Kidney (tissue), 14 donors: ENCODE data around the gene GADD45GIP1. TPM values are rescaled to one million over a fixed set of nuclear protein-coding genes. Genes with fewer than 3 reads are reported as not detected.

Experiments
- DNase-seq, 5 donors: peaks; one replicate each; pipeline ENCODE4 v3.0.0-alpha.2; 2013 to 2020
- FAIRE-seq: peaks from 2 replicates; lab custom pipeline; 2012; peaks lifted over from hg19 to GRCh38; lab: Jason Lieb, UNC
- H3K27ac ChIP-seq, 2 donors: one replicate each; pipeline ENCODE4 v1.7.0; 2013; ENCODE audit warnings: low read depth in 2 of 2, low read length in 2 of 2, inconsistent platforms in 1 of 2
- H3K27me3 ChIP-seq: one replicate; pipeline ENCODE4 v1.7.1; 2013; ENCODE audit warnings: low read length, inconsistent platforms; ENCODE audit not compliant: control insufficient read depth, insufficient read depth
- H3K36me3 ChIP-seq, 3 donors: one replicate each; pipeline versions ENCODE4 v1.7.0 to v1.7.1; 2013; ENCODE audit warnings: low read length in 3 of 3, control low read depth in 1 of 3, inconsistent platforms in 1 of 3; ENCODE audit not compliant: insufficient read depth in 3 of 3, control insufficient read depth in 2 of 3
- H3K4me1 ChIP-seq, 3 donors: one replicate each; pipeline versions ENCODE4 v1.7.0 to v1.7.1; 2013; ENCODE audit warnings: low read length in 3 of 3, inconsistent platforms in 1 of 3, low read depth in 1 of 3; ENCODE audit not compliant: control insufficient read depth in 2 of 3, insufficient read depth in 2 of 3
- H3K4me3 ChIP-seq, 3 donors: one replicate each; pipeline versions ENCODE4 v1.7.0 to v1.8.1; 2013; ENCODE audit warnings: low read length in 3 of 3, control low read depth in 1 of 3, inconsistent platforms in 1 of 3
- H3K9ac ChIP-seq, 3 donors: one replicate each; pipeline versions ENCODE4 v1.7.0 to v1.7.1; 2013; ENCODE audit warnings: low read length in 3 of 3, control low read depth in 1 of 3, inconsistent platforms in 1 of 3
- H3K9me3 ChIP-seq, 3 donors: one replicate each; pipeline versions ENCODE4 v1.7.0 to v1.7.1; 2013; ENCODE audit warnings: low read length in 3 of 3, control low read depth in 1 of 3, inconsistent platforms in 1 of 3; ENCODE audit not compliant: control insufficient read depth in 2 of 3, insufficient read depth in 1 of 3
- intact Hi-C: fragments of 100-400 bp; cut with DNase I; formaldehyde crosslinking; loops from one replicate; pipeline ENCODE4 v1.11.1; 2022
- polyA plus RNA-seq: library from polyadenylated mRNA; stranded (reverse); fragments of 350-450 nt; fragmentation: Illumina TruSeq; extraction: RNeasy Lipid Tissue Mini Kit (QIAGEN cat#74804); gene quantifications from one replicate; pipeline ENCODE4 v1.2.3, GENCODE V29; 2014; ENCODE audit warnings: low read depth, low replicate concordance; ENCODE audit not compliant: insufficient read depth
- total RNA-seq: library from RNA; stranded (reverse); fragmentation: NEBNext Ultra II Directional; extraction: Animal tissue kit (Norgen Biotek cat#: 25700); gene quantifications from one replicate; pipeline ENCODE4 v1.2.1, GENCODE V29; 2021
- TF ChIP-seq, protein P1 (sequence below): IDR thresholded peaks from 3 replicates; pipeline ENCODE4 v1.5.1; 2012; ENCODE audit warnings: mild to moderate bottlenecking, moderate library complexity, borderline replicate concordance; ENCODE audit not compliant: insufficient read depth; ENCODE audit errors: extremely low read depth
- donor health status: control.
- donor health status: control.
- donor health status: control.
- donor health status: control.
- donor health status: control.
- donor health status: DM: yes; HTN: yes; CAD: no.
- donor health status: Normal renal cell carcinoma (clear cell type).

GADD45GIP1 gene
- total and polyA plus RNA-seq, 2 donors from 2014 or later, result 18.4 to 71.3 TPM

DNA sequence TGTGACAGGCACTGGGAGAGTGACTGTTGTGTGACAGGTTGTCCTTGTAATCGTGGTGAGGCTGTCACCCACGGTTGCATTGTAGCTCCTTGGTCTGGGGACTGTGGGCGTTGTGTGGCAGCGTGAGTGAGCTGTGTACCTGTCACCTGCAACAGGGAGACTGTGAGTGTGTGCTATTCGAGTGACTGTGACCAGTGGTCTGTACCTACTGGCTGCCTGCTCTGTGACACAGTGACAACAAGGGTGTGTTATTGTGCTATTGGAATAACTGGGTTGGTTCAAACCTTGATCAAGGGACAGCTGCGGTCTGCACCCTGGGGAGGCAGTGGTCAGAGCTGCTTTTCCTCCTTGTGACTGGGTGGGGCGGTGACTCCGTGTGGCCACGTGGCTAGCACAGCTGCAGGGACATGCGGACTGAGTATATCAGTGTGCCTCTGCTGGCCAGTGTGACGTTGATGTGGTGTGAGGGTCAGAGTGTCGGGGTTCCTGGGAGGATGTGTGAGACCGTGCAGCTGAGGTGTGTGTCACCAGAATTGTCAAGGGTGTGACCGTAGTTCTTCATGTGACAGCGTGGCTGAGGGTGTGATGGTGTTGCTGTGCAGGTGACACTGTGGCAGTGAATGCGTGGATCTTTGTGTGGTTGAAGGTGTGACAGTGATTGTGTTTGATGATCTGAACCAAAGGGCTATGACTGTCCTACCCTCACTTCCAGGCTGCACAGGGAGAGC is 28.2 kb upstream of the GADD45GIP1 start:
- no peak for FAIRE-seq
- H3K4me1 ChIP-seq, result peaks cover 0 to 11% (median 4%) of the 10 kb centered on the region in 3 donors
- no peak overlapping the region for H3K4me3 ChIP-seq
- DNase-seq, result peak in 3 of 5 donors; percentile 14 to 90 (median 41)
- H3K36me3 ChIP-seq, result no peaks in the 10 kb centered on the region
- intact Hi-C loops, result no loop called here
- peaks cover 9% of the 10 kb centered on the region for H3K27me3 ChIP-seq
- no peak overlapping the region for H3K27ac ChIP-seq
- TF ChIP-seq, protein P1, sequence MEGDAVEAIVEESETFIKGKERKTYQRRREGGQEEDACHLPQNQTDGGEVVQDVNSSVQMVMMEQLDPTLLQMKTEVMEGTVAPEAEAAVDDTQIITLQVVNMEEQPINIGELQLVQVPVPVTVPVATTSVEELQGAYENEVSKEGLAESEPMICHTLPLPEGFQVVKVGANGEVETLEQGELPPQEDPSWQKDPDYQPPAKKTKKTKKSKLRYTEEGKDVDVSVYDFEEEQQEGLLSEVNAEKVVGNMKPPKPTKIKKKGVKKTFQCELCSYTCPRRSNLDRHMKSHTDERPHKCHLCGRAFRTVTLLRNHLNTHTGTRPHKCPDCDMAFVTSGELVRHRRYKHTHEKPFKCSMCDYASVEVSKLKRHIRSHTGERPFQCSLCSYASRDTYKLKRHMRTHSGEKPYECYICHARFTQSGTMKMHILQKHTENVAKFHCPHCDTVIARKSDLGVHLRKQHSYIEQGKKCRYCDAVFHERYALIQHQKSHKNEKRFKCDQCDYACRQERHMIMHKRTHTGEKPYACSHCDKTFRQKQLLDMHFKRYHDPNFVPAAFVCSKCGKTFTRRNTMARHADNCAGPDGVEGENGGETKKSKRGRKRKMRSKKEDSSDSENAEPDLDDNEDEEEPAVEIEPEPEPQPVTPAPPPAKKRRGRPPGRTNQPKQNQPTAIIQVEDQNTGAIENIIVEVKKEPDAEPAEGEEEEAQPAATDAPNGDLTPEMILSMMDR, result no peak
- no peaks in the 10 kb centered on the region for H3K9me3 ChIP-seq
- H3K9ac ChIP-seq, result no peak overlapping the region

- intact Hi-C loops, result no loop called here
- Histone ChIP-seq H3K4me1 (peaks cover 0 to 11% (median 4%) of the 10 kb centered on the region in 3 donors), H3K27me3 (peaks cover 9% of the 10 kb centered on the region), H3K36me3 (no peaks in the 10 kb centered on the region), H3K9ac (no peak overlapping the region), H3K9me3 (no peaks in the 10 kb centered on the region), H3K27ac (no peak overlapping the region), H3K4me3 (no peak overlapping the region)
- DNase-seq (no peak), FAIRE-seq (no peak)
- TF ChIP-seq, protein P1, result no peak
These were observed 27.6 kb upstream of the GADD45GIP1 start for GRCh38 chr19:12984683-12985048.

- intact Hi-C loops, result no loop called here
- Histone ChIP-seq H3K36me3 (no peaks in the 10 kb centered on the region), H3K4me1 (peaks cover 0 to 11% (median 4%) of the 10 kb centered on the region in 3 donors), H3K9me3 (no peaks in the 10 kb centered on the region), H3K9ac (no peak overlapping the region), H3K27me3 (peaks cover 9% of the 10 kb centered on the region), H3K27ac (no peak overlapping the region), H3K4me3 (no peak overlapping the region)
- TF ChIP-seq, protein P1, result no peak
- FAIRE-seq, result no peak
- DNase-seq, result no peak
These were observed 27.2 kb upstream of the GADD45GIP1 start for GRCh38 chr19:12984143-12984627.
